Epithelial cell of esophagus (primary cell): Measurements from ENCODE around the gene SBK2.
A peak's percentile ranks its signal among the peaks of the same experiment; 100 is the strongest.

Experiments
- DNase-seq: peaks from one replicate; pipeline ENCODE4 v3.0.0; 2010; ENCODE audit warnings: low read depth
- H3K4me3 ChIP-seq: 2 replicates; pipeline ENCODE4 v1.5.1; 2011; ENCODE audit warnings: mild to moderate bottlenecking, low read length, control low read depth
- CTCF ChIP-seq: IDR thresholded peaks from 2 replicates; pipeline ENCODE4 v1.5.1; 2011; ENCODE audit warnings: low read depth, mild to moderate bottlenecking, low read length, control low read depth, inconsistent platforms; ENCODE audit not compliant: insufficient read depth; ENCODE audit errors: missing control alignments

The SBK2 gene

GRCh38 chr19:55487924-55488687 is 48.8 kb downstream of the SBK2 start, which contains the start of gene SSC5D:
Gene SSC5D (plus strand): TSS chr19:55488436. CDS start chr19:55488590, 154 bp downstream.
- TF ChIP-seq CTCF = no peak
- no peak within 1 kb of the TSS for H3K4me3 ChIP-seq
- DNase-seq = no peak

- DNase-seq = peak; percentile 87
- no peak overlapping the region for H3K4me3 ChIP-seq
- TF ChIP-seq CTCF = no peak
Observed at GRCh38 chr19:55486971-55487923, 49.7 kb downstream of the SBK2 start.

GRCh38 chr19:55486043-55486970 is 50.6 kb downstream of the SBK2 start:
- H3K4me3 ChIP-seq = no peak overlapping the region
- no peak for TF ChIP-seq CTCF
- no peak for DNase-seq

GRCh38 chr19:55485439-55486011 is 51.4 kb downstream of the SBK2 start:
- peak overlapping the region; percentile 69 for H3K4me3 ChIP-seq
- TF ChIP-seq CTCF = no peak
- DNase-seq = no peak

GRCh38 chr19:55484593-55485438 is 52.1 kb downstream of the SBK2 start, which contains the start of gene NAT14:
Gene NAT14 (plus strand): TSS chr19:55485188. CDS start chr19:55485709, 521 bp downstream.
- H3K4me3 ChIP-seq = peak within 1 kb of the TSS; percentile 69
- DNase-seq = peak; percentile 37
- no peak for TF ChIP-seq CTCF
